HG02938 (cell line): ENCODE measurements around the gene ELL2.

Source experiments
- ATAC-seq: cut with Tn5 transposase; IDR thresholded peaks from one replicate; pipeline ENCODE4 v1.9.1; 2021; ENCODE audit warnings: mild to moderate bottlenecking, moderate library complexity; ENCODE audit not compliant: unreplicated experiment

Gene ELL2

DNA sequence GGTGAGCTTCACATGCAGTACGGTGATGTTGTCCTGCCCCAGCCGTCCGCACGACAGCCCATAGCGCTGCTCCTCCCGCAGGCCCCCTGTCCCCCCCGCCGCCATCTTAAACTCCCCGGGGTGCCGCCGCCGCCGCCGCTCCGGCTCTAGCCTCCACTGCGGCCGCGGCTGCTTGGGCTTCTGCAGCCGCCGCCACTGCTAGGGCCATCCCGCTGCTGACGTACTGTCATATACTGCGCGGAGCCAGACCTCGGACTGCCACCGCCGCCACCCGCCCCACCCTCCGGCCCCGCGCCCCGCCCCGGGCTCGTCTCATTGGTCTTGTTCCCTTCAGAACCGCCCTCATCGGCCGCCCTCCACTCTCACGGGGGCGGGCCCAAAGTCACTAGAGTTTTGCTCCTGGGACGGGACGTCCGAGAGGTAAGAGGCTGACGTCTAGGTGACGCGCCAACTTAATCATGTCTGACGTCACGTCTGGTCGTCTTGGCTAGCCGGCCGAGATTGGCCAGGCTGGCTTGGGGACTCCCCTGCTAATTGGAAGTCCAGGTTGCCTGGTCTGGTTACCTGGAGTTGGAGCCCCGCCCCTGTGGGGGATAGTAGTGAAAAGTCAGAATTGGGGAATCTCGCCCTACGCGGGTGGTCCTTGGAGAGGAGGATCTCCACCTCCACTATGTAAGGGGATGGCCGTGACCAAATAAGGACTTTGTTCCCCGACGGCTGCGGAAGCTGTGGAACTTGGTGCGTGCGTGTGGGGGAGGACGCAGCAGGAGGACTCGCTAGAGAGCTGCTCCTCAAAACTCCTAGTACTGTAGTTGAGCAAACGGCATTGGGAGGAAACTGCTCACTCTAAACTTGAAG lies at the start of gene ELL2:
ELL2 (minus strand) TSS at position 235 of the 858 bp plus-strand sequence; CDS start at position 105, 130 bp downstream.
- peak; percentile 90 for ATAC-seq

DNA sequence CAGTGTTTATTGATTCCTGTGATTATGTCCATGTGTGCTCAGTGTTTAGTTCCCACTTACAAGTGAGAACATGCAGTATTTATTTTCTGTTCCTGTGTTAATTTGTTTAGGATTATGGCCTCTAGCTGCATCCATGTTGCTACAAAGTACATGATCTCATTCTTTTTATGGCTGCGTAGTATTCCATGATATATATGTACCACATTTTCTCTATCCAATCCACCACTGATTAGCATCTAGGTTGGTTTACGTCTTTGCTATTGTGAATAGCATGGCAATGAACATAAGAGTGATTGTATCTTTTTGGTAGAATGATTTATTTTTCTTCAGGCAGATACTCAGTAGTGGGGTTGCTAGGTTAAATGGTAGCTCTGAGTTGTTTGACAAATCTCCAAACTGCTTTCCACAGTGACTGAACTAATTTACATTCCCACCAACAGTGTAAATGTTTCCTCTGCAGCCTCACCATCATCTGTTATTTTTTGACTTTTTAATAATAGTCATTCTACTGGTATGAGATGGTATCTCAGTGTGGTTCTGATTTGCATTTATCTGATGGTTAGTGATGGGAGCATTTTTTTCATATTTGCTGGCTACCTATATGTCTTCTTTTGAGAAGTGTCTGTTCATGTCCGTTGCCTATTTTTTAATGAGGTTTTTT lies 47.5 kb upstream of the ELL2 start:
- ATAC-seq = peak; percentile 45

DNA sequence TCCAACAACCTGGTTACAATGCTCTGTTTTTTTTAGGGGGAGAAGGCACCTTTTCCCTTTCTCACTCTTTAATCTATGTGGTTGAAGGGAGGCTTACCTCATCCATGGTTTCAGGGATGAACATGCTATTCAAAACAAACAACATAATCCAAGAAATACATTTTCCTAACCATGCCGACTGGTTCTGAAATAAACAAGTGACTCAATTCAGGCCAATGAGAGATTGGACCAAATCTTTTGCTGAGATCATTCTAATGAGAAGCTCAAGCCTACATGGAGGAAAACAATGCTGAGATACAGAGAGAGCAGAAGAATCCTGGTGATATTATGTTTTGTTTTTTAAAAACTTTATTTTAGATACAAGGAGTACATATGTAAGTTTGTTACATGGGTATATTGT lies 46.8 kb upstream of the ELL2 start:
- ATAC-seq = no peak

DNA sequence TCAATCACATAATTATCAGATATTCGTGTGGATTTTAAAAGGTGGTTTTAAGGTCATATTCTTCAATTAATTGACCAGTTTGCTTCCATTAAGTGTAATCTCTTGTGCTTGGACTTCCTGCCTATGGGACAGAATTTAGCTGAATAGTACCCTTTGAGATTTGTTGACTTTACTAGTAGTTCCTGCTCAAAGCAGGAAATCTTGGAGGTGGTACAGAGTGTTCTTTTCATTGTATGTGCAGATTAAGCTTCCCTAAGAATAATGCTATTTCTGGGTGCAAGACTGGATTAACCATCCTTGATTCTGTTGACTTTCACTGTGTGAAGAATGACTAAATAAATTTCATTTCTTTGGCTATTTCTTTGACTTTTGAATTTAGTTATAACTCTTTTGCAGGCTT lies 45.4 kb upstream of the ELL2 start:
- ATAC-seq = no peak

DNA sequence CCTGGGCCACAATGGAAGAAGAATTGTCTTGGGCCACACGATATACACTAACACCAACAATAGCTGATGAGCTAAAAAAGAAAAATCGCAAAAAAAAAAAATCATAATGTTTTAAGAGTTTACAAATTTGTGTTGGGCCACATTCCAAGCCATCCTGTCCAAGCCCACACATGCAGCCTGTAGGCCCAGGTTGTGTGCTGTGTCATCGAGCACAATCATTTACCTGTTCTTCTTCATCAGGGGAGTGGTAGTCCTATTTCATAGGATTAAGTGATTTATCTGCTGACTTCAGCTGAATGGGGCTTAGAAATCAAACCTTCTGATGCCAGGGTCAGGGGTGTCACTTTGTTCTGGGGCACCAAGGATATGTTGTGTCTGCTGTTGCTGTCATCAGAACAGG lies 44.6 kb upstream of the ELL2 start:
- ATAC-seq = no peak

DNA sequence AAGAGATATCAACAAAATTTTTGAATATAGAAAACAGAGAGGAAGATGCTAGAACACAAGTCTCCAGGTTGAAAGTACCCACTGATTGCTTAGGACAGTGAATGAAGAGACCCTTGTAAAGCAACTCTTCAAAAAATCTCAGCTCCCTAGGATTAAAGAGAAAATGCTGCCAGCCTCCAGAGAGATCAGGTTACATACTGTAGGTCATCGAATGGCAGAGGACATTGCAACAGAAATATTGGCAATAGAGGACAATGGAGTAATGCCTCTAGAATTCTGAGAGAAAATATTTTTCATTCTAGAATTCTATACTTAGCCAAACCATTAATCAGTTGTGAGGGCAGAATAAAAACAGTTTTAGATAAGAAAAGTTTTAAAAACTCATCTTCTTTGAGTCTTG lies 43.1 kb upstream of the ELL2 start:
- no peak for ATAC-seq

DNA sequence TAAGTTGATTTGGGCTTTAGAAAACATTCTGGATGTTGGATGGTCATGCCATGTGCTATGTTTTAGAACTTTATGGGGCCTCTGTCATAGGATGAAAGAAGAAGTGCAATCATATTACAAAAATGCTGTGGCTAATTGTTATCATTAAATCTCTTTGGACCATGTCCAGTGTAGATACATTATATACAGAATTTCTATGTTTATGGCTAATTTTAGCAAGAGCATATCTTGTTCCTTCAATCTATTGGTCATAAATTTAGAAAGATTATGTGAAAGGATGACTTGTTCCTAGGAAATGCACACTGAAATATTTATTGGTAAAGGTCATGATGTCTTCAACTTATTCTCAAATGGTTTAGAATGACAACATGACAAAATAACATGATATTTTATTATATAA lies 42.4 kb upstream of the ELL2 start:
- no peak for ATAC-seq

DNA sequence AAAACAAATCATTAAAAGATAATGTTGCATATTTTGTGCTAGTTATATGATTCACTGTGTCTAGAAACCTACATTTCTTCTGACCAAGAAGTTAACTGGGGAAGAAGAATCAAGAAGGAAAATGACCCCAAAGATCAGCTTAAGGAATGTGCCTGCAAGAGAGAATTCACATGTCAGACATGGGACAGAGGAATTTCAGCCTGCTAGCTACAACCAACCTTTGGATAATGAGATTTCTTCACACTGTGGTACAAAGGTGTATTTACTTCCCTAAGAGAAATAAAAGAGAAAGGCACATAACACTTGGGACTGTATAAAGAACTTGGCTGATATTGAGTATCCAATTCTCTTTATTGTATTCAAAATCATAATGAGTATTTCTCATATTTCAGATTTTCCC lies 39.6 kb upstream of the ELL2 start:
- ATAC-seq = no peak

DNA sequence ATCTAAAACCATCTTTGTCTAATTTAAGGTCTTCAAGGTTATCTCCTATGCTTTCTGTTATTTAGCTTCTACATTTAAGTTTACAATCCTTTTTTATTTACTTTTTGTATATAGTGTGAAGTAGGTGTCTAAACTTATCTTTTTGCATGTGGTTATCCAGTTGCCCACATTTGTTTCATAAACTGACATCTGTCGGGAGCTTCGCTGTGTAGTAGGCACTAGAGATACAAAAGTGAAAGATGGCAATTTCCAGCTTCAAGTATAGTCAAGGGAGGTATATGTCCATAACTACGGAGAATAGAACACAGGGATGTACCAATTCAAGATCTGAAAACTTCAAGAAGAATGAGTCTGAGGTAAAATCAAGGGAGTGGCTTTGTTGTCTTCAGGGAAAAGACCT lies 38.7 kb upstream of the ELL2 start:
- ATAC-seq = no peak

DNA sequence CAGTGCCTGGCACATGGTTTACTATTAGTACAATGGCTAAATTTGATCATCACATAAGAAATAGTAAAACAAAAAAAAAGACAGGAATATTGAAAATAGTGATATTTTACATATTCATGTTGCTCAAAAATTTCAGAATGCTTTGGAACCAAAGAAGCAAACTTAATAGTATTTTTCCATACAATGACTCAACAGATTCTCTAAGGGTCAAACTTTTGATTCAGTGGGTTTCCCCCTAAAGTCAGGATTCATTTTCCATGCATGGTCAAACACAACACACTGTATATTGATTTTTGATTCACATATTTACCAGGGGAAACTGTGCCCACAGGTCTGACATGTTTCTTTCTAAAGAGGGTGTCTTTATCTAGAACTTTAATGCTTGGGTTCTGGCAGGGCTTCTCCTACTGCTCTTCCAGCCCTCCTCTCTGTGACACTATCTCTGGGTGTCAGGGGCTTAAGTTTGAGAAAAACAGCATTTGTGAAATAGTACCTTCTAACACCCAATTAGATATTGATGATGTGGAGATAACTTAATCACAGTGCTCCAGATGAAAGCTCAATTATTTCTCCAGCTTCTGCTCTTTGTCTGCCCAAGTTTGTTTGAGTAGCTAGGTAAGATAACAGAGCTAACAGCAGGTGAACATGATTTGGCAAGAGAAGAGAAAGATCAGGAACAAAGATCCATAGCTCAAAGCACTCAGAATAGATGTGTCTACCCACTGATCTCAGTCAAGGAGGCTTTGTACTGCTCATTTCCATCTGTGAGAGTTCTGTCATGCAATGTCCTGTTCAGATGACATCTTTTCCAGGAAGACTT lies 35.5 kb upstream of the ELL2 start:
- no peak for ATAC-seq

DNA sequence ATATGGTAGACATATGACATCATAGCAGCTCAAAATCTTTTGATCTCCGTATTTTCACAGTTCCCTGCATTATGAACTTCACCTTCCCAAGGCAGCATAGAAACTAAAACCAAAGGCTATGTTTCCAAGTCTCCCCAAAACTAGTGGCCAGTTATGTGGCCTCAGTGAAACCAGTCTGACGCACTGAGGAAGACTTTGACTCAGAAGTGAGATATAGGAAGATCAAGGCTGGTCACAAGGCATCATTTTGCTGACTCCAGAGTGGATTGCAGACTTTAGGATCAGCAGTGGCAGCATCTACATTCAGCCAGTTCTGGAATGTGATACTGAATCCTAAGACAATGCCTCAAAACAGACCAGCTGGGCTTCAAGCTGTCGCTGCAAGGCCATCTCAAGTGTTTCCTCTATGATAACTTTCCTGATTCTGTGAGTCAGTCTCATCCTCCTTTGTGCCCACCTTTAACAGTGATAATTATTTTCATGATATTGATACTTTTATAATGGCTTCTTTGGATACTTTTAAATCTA lies 34.4 kb upstream of the ELL2 start:
- no peak for ATAC-seq

DNA sequence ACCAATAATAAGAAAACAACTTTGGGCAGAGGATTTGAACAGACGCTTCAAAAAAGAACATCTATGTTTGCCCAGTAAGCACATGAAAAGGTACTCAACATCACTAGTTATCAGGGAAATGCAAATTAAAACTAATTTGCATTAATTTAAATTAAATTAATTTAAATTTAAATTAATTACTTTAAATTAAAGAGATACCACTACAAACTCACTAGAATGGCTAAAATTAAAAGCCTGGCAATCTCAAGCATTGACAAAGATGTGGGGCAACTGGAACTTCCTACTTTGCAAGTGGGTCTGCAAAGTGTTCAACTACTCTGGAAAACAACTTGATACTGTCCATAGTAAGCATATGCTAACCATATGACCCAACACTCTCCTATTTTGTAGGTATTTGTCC lies 32.1 kb upstream of the ELL2 start:
- ATAC-seq = no peak

DNA sequence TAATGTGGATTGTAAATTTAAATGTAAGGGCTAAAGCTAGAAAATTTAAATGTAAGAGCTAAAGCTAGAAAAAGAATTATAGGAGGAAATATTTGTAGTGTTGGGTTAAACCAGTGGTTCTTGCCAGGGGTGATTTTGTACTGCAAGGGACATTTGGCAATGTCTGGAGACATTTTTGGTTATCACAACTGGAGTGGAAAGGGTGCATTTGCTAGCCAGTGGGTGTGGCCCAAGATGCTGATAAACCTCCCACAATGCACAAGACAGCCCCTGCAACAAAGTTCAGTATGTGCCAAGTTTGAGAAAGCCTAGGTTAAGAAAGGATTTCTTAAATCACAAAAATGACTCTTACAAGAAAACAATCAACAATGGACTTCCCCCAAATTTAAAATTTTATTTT lies 31.6 kb upstream of the ELL2 start:
- ATAC-seq = no peak

DNA sequence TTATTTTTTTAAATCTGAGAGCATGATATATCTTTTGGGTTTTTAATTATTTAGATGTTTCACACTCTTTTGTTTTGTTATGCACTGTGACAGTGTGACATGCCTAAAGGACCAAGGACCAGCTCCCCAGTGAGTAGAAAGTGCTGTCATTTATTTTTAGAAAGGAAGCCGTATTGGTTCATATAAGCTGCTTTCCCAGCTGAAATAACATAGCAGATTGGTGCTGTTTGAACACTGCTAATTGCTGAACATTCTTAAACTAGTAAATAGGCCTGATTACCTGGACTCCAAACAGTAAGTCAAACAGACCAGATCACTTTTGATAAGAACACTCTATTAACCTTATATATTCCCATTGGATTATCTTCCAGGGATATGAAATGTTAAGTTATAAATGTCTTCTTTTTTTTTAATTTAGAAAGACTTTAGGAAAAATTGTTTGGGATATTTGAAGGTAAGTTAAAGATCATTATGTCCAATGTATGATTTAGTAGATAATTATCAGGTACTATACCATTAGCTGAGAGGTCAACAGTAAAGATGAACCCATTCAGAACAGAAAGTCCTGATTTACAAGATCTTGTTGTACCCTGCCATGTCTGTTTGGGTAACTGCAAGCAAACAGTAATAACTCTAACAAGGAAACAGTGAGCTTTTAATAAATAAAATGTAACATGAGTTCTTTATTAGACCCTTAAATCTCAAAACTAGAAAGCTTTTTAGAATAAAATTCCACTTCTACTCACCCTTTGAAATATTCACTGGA lies 27.8 kb upstream of the ELL2 start:
- no peak for ATAC-seq

DNA sequence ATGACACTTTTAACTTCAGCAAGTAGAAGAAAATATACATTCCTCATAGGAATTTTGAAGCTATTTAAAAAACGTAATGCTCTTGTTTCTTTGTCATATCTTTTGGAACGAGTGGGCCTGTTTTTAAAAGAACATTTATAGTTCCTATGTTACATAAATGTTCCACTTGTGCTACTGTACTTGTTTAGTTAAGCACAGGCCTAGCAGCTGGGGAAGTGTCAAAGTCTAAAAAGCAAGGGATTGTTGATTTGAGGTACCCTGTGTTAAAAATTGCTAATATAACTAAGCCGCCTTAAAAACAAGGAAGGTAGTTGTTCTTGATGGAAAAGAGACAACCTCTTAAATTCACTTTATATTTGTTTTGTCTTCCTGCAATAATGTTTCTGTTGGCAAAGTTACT lies 27.2 kb upstream of the ELL2 start:
- no peak for ATAC-seq

DNA sequence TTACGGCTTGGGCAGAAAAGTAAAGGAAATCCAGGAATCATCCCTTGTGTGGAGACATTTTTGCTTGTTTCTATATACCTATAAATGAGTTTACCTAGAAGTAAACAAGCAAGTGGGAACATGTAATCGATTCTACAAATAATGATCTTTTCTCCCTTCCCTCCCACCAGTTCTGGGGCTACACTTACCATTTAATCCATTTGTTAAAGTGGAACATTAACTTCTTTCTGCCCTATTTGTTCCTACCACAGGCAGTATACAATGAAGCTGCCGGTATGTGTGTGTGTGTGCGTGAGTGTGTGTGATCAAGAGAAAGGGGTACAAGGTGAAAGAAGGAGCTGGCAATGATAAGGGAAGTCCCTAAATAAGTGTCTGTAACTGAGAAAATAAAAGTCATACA lies 26.4 kb upstream of the ELL2 start:
- ATAC-seq = no peak

DNA sequence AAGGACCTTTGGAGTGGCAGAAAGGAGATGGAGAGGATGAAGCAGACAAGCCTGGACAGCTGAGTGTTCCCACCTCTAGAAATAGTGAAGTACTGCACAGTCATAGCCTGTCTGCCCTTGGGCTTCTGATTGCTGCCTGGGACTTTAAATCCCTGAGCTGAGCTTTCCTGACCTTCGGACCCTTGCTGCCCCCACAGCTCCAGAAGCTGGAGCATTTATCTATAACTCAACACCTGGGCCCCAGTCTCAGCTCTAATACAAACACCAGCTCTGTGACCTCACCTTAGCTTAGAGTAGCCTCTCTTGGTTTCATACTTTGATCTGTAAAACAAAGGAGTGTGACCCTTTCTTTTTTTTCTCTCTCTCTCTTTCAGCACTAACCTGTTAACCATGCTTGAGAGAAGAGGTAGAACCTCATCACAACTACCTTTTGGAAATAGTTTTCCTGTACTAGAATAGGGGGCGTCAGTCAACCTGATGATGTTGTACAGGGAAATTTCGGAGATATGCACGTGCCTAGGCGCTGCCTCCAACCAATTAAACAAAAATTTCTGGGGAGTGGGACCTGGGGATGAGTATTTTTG lies 25.4 kb upstream of the ELL2 start:
- no peak for ATAC-seq

DNA sequence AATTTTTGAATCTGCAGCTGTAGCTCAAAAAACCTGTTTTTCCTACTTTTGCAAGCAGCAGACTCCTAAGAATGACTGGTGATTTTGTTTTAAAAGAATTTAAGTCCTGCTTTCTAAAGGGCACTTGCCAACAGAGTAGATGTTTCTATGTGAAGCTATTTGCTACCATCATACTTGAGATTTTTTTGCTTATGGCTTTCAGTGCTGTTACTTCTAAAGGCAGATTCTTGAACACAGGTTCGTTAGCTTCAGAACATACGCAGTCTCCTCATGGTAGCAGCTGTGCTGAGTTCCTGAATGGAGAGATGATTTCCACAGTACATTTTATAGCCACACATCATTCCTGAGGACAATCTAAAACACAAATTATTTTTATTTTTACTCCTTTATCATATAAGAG lies 24.4 kb upstream of the ELL2 start:
- no peak for ATAC-seq

DNA sequence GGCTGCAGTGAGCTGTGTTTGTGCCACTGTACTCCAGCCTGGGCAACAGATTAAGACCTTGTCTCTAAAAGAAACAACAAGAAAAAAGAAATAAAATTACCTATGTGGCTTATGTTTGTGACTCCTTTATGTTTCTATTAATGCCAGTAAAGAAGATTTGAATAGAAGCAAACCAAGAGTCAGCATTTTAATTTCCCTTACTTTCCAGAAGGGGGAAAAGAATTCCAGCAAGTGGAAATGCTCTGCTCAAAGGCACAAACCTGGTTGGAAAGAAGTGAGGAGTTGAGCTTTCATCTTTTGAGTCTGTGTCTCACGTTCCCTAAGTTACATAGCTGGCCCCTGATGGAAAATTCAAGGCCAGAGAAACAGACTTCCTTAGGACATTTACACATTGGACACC lies 23.6 kb upstream of the ELL2 start:
- ATAC-seq = no peak

DNA sequence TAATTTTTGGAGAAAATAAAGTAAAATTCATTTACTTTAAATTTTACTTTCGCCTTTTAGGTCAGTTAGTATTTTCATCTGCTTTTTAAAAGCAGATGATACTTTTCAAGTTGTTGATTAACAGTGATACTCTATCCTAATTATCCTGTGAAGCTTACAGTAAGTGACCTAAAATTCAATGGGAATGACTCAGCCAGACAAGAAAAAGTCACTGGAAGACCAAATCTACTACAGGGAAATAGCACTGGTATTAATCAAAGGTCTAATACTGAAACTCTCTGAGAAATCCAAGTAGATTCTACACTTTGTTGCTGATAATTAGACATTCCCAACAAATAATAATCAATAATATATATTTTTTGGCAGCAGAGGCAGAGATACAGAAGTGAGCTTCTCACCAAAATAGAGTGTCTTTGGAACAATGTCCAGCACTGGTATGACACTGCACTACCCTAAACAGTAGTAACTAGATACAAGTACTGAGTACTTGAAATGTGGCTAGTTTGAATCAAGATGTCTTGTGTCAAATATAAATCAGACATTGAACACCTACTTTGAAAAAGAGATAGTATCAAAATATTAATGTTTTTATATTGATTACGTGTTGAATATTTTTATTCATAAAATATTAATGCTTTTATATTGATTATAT lies 22.8 kb upstream of the ELL2 start:
- no peak for ATAC-seq
